Embryonic facial prominence (tissue), 1 donor: ENCODE results near the gene SAMD4A.
A peak's percentile ranks its signal among the peaks of the same experiment; 100 is the strongest.
"Not testable (repeated sequence)": the region's sequence is repeated elsewhere in the genome, so short reads cannot be mapped to it uniquely, and the experiment has no call there.

Experiments
- DNase-seq: peaks from one replicate; pipeline ENCODE4 v3.0.0-alpha.2; 2016; ENCODE audit errors: extremely low spot score

The SAMD4A gene

GRCh38 chr14:54798465-54799124 is 231.7 kb downstream of the SAMD4A start:
- DNase-seq, result no peak

DNA sequence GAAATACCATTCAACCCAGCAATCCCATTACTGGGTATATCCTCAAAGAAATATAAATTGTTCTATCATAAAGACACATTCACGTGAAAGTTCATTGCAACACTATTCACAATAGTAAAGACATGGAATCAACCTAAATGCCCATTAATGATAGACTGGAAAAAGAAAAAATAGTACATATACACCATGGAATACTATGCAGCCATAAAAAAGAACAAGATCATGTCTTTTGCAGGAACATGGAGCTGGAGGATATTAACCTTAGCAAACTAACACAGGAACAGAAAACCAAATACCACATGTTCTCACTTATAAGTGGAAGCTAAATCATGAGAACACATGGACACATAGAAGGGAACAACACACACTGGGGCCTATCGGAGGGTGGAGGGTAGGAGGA is 234.6 kb downstream of the SAMD4A start:
- DNase-seq, result not testable (repeated sequence)

GRCh38 chr14:54803396-54803795 is 236.5 kb downstream of the SAMD4A start:
- DNase-seq, result no peak

DNA sequence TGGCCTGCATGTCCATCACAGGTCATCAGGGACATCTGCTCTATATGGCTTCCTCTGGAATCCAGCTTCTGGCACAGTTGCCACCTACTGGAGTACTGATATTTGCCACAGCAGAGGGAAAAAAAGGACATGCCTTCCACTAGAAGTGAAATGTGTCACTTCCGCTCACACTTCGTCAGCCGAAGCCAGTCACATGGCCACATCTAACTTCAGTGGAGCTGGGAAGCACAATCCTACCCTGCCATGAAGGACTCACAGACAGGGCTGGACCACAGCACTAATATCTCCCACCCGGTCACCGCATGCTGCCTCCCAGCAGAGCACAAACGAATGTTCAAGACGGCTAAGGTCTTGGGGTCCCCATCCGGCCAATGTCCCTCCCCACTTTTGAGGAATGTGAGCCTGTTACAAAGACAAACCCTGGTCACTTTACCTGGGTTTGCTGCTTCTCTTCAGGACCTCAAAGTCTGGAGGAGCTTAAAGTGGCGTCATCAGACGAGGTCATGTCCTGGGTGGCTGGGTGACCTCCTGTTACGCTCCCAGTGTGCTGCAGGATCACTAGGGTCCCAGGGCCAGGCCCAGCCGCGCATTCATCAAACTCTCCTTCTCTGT is 237.1 kb downstream of the SAMD4A start:
- DNase-seq, result no peak

GRCh38 chr14:54804538-54805041 is 237.7 kb downstream of the SAMD4A start:
- DNase-seq, result no peak

- no peak for DNase-seq
These were observed 238.1 kb downstream of the SAMD4A start for GRCh38 chr14:54805070-54805444.

- peak; percentile 54 for DNase-seq
These were observed 238.8 kb downstream of the SAMD4A start for GRCh38 chr14:54805445-54806322.

GRCh38 chr14:54806616-54807015 is 239.7 kb downstream of the SAMD4A start:
- DNase-seq, result no peak

DNA sequence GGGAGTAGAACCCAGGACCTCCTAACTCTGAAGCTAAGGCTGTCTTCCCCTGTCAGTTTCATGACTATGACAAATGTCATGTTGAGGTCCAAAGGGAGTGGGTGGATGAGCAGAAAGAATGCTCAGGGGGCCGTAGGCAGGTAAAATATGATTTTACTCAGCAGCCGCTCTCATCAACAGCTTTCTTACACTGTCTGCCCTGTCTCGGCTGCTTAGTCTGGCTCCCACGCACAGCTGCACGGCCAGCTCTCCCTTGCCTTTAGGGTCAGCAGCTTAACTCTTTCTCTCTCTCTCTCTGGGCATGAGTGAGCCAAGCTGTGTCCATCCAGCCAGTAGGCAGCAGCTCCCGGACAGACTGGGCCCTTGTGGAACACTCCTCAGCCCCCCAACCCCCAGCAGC is 240.5 kb downstream of the SAMD4A start:
- no peak for DNase-seq

DNA sequence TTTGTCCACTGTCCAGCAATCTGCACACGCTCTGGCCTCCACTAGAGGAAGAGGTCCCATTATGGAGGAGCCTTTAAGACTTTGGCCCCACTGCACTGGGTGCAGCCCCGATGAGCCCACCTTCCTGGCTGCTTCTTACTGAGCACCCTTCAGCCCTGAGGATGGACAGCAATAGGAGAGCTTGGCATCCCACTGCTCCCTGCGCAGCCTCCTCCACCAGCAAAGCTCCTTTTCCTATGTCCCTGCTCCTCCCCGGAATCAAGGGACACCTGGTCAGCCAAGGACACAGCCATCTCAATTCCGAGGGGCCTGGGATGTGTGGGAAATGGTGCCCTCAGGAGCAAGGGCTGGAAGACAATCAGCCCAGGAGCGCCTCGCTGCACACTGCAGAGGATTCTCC is 241.0 kb downstream of the SAMD4A start:
- no peak for DNase-seq

DNA sequence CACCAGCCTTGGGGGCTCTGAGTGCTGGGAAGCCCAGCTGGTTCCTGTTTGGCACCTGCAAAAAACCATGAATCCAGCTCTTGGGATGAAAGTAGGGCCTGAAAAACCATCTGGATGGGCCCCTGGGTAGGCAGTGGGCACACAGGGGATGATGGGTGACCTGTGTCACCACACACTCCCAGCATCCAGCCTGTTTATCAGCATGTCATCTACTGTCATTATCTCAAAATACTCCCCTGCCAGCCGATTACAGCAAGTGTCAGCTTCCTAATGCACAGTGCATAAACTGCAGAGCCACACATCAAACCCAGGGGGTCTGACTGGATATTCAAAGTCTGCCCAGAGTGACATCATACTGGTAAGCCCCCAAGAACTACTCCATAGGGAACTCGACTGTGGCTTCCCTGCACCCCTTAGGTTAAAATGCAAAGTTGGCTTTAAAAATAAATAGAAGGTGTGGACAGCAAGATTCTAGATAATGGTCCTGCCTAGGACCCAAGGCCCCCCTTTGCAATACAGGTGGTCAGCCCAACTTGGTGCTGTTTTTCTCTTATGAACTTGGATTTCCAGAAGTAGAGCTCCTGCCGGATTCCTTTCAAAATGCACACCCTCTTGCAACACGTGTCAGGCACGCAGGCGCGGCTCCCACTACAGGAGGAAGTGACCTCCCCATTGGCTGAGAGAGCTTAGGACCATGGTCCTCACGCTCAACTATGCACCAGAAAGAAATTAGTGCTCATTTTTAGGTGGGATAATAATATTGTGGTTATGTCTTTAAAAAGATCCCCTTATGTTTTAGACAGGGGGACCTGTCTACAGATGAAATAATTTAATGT is 241.6 kb downstream of the SAMD4A start:
- DNase-seq, result no peak

- no peak for DNase-seq
These were observed 242.8 kb downstream of the SAMD4A start for GRCh38 chr14:54809767-54810166.

- no peak for DNase-seq
These were observed 245.7 kb downstream of the SAMD4A start for GRCh38 chr14:54812617-54813016.

- DNase-seq, result no peak
These were observed 246.2 kb downstream of the SAMD4A start for GRCh38 chr14:54813081-54813480.

DNA sequence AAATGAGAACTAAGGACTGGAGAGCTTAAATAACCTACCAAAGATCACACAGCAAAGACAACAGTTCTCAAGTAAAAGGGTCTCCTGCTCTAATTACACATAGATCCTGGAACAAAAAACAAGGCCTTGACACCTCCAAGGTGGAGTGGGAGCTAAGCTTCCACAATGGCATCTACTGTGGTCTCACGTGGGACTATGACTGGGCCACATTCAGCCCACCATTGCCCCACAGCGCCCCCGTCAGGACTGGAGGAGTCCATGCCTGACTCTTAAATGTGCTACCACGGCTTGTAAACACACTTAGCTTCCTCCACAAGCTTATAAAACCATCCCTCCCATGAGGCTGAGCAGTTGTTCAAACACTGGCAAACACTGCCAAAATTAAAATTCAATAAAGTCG is 247.1 kb downstream of the SAMD4A start:
- DNase-seq, result no peak

- DNase-seq, result no peak
These were observed 248.1 kb downstream of the SAMD4A start for GRCh38 chr14:54815016-54815415.

DNA sequence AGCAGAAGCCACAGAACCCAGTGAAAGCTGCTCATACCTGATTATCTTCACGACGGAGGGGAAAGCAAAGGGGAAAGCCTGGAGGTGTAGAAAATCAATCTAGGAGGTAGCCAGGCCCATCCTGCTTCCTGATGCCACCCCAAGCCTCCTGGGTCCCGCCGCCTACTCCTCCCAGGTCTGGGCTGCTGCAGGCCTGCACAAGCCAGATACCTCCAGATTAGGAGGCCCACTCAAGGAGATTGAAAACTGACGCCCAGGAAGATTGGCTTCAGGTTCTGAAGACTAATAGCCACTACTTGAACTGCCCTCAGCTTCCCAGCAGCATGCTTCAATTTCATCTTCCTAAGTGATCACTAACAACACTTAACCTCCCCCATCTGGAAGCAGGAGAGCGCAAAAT is 248.6 kb downstream of the SAMD4A start:
- no peak for DNase-seq

GRCh38 chr14:54816450-54816849 is 249.5 kb downstream of the SAMD4A start:
- no peak for DNase-seq

DNA sequence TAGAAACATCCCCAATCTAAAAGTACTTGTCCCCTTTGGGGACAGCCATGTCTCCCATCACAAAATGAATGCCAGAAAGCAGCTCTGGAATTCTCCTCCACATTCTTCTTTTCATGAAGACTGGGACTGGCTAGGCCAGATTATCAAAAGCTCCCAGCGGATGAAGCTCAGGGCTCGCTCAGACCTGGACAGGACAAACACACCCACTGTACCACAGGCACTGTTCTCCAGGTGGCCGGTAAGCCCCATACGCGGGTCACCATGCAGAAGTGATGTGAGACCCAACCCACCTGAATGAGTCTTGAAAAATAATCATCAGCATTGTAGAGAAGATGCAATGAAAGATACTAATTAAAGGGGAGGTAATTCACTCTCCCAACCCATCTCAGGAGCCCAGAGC is 250.6 kb downstream of the SAMD4A start:
- DNase-seq, result no peak

DNA sequence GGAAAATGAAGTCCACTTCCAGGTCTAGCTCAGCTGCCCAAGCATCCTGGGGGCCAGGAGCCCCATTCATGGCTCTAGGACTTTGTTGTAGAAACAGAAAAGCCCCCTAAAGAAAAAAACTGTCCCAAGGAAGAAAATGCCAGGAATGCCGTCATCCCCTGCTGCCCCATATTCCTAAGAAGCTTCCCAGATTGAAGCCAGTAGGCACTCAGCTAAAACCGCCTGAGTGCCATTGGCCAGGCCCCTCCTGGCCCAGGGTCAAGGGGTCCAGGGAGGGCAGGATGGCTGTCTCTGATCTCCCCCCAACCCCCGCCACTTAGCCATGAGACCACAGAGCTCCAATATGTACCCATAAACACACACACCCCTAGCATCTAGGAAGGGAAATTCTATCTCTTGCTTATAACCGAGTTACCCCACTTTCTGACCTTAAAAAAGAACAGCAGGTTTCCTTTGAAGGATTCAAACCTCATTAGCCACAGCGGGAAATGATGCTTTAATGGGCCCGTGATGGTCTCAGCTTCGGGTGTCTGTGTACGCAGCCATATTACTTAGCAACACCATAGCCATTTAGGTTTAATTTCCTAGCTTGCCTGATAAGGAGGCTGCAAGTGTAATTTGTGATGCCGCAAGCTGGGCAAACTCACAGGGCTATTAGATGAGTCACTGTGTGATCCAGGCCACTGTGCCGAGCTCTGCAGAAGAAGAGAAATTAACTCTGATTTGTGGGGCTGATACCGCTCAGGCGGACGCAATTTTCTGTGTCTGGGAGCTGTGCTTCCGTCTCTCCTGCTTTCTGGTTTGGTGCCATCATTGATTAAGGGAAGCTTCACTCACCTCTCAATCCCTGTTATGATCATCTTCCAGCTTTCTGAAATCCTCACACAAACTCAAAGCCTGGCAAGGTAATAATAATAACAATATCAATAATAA is 251.5 kb downstream of the SAMD4A start:
- DNase-seq, result no peak

GRCh38 chr14:54822685-54823084 is 255.8 kb downstream of the SAMD4A start:
- DNase-seq, result no peak
